22Rv1 (cell line): ENCODE results near the gene DNAH5.

Experiments
- H3K27ac ChIP-seq: fragments of 450-650 bp; 2 replicates; pipeline ENCODE4 v1.5.1; 2017
- ZFX ChIP-seq: fragments of 450-650 bp; IDR thresholded peaks from 2 replicates; pipeline ENCODE4 v1.6.1; 2017; ENCODE audit warnings: antibody characterized with exemption, borderline replicate concordance
- TF ChIP-seq, protein P1 (sequence below): fragments of 450-650 bp; IDR thresholded peaks from 2 replicates; pipeline ENCODE4 v1.5.1; 2017; ENCODE audit warnings: mild to moderate bottlenecking

The DNAH5 gene

DNA sequence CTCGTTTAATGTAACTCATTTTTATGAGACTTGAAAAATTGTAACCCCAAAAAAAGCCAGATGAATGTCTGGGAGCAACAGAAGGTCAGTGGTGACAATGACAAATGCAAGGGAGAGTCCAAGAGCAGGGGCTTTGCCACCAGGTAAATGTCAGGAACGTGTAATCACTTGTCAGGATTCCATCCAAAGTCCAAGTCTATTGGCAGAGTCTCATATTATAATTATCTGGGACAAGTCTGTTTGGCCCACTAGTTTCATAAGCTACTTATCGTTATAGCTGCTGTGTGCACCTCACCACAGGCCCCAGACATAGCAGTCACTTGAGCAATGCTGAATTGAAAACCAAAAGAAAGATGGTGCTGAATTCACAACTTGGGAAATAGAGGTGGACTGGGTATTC is 180.8 kb downstream of the DNAH5 start:
- no peak for TF ChIP-seq ZFX
- TF ChIP-seq, protein P1, sequence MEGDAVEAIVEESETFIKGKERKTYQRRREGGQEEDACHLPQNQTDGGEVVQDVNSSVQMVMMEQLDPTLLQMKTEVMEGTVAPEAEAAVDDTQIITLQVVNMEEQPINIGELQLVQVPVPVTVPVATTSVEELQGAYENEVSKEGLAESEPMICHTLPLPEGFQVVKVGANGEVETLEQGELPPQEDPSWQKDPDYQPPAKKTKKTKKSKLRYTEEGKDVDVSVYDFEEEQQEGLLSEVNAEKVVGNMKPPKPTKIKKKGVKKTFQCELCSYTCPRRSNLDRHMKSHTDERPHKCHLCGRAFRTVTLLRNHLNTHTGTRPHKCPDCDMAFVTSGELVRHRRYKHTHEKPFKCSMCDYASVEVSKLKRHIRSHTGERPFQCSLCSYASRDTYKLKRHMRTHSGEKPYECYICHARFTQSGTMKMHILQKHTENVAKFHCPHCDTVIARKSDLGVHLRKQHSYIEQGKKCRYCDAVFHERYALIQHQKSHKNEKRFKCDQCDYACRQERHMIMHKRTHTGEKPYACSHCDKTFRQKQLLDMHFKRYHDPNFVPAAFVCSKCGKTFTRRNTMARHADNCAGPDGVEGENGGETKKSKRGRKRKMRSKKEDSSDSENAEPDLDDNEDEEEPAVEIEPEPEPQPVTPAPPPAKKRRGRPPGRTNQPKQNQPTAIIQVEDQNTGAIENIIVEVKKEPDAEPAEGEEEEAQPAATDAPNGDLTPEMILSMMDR: no peak

DNA sequence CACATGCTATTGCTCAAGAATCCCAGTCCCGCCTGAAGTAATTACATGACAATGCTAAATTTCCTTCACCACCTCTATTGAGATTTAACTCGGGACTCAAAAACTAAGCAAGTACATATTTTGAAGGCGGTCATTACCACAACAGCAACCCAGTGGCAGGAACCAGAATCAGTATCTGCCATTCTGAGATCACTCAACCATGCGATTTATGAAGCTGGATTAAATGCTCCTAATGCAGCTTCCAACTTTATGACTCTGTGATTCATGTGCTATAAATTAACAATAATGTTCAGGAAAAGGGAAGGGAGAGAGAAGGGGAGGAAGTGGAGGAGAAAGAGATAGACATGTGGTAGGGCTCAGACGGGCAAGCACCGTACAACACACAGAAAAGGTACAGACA is 194.7 kb downstream of the DNAH5 start:
- TF ChIP-seq, protein P1: no peak
- TF ChIP-seq ZFX: no peak
- no peak overlapping the region for H3K27ac ChIP-seq

More for the DNA sequence above, 180.8 kb downstream of the DNAH5 start:
- H3K27ac ChIP-seq: no peak overlapping the region

DNA sequence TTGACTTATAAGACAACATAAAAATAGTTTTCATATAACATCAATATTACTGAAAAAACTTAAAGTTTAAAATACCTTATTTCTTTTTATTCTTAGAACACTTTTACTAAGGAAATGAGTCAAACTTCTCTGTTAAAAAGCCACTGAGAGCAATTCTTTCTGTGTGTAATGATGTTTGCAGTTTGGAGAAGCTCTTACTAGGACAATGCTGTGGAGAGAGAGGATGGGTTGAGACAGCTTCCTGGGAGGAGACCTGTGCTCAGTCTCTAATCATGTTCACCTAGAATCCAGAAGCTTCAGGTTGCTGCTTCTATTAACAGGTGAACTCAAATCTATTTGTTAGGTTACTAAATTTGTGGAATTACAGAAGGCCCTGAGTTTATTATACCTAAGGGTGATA is 198.5 kb downstream of the DNAH5 start:
- TF ChIP-seq, protein P1: no peak
- TF ChIP-seq ZFX: no peak

DNA sequence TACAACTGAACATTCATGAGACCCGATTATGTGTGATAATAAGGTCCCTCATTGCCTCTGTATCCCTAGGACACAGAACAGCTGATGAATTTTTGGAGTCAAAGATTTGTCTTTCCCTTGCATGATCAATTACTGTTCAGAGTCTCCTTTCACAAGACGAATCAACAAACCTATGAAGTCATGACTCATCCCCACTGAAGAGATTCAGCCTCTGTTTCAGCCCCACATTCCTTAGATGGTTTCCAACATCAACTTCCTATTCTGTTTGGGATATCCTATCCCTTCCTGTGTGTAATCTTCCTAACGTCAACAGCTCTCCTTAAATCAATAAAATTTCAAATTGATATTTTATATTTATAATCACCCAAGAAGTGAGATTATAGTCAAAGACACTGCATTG is 199.0 kb downstream of the DNAH5 start:
- TF ChIP-seq, protein P1: no peak
- TF ChIP-seq ZFX: no peak
- H3K27ac ChIP-seq: no peak overlapping the region

More for the DNA sequence above, 198.5 kb downstream of the DNAH5 start:
- H3K27ac ChIP-seq: no peak overlapping the region

DNA sequence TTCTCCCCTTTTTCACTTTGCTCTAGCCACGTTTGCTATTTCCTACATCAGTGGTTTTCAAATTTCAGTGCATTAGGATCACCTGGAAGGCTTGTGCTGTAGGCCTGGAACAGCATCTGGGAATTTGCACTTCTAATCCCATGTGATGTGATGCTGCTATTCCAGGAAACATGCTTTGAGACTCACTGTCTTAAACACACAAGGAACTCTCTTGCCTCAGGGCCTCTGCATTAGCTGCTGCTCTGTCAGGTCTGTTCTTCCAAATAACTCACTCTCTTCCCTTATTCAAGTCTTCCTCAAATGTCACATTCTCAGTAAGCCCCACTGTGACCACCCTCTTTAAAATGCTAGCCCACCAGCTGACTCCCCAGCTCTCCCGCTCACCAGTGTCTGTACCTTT is 204.0 kb downstream of the DNAH5 start:
- H3K27ac ChIP-seq: no peak overlapping the region
- TF ChIP-seq ZFX: no peak
- TF ChIP-seq, protein P1: no peak

DNA sequence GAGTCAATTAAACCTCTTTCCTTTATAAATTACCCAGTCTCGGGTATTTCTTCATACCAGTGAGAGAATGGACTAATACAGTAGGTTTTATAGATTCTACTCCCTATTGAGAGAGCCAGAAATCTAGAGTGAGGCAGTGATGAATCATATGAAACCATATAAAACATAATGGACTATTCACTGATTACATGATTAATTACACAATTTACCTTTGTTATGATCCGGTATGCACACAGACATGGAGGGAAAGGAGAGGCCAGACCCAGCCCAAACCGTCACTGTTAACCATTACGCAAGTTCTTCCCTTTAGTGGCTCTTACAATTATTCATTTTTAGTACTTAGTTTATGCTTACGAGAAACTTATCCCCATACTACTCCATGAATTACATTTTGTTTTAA is 205.0 kb downstream of the DNAH5 start:
- TF ChIP-seq, protein P1: no peak
- no peak for TF ChIP-seq ZFX

DNA sequence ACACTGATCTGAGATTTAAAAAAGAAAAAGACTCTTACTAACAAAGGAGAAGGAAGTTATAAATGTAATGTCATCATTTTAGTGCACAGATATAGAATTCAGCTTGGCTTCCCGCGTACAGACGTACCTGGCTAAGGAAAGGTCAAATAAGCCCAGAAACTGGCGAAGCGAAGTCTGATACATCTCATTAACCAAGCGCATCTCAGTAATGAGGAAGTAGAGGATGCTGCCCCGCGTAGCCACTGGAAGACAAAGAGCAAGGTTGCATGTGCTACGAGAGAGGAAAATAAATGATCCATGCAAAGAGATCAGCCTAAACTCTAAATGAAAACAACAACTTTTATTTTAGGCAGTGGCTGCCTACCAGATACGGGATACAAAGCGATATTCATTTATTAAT is 208.8 kb downstream of the DNAH5 start:
- TF ChIP-seq, protein P1: no peak
- no peak for TF ChIP-seq ZFX
- H3K27ac ChIP-seq: no peak overlapping the region

More for the DNA sequence above, 205.0 kb downstream of the DNAH5 start:
- no peak overlapping the region for H3K27ac ChIP-seq
